GM10248 (cell line): ENCODE results near the gene MTCH1.

Experiments
- CTCF ChIA-PET: fragments of 300-600 bp; sonication (Branson Sonifier 250); formaldehyde crosslinking; extraction: SDS; loops from one replicate; lab custom pipeline; 2021; ENCODE audit warnings: antibody characterized with exemption; lab: Yijun Ruan, JAX
- POLR2A ChIA-PET: fragments of 350-650 bp; sonication (Branson Sonifier 250); formaldehyde crosslinking; extraction: SDS; loops from one replicate; lab custom pipeline; 2020; ENCODE audit warnings: antibody characterized with exemption; lab: Yijun Ruan, JAX
- DNase-seq: peaks from one replicate; pipeline ENCODE4 v3.0.0; 2012; ENCODE audit errors: extremely low spot score
- TF ChIP-seq, protein P1 (sequence below): IDR thresholded peaks from 2 replicates; pipeline ENCODE4 v1.5.1; 2012; ENCODE audit warnings: mild to moderate bottlenecking, low read depth; ENCODE audit errors: extremely low read depth, missing control alignments, control extremely low read depth

Gene MTCH1

DNA sequence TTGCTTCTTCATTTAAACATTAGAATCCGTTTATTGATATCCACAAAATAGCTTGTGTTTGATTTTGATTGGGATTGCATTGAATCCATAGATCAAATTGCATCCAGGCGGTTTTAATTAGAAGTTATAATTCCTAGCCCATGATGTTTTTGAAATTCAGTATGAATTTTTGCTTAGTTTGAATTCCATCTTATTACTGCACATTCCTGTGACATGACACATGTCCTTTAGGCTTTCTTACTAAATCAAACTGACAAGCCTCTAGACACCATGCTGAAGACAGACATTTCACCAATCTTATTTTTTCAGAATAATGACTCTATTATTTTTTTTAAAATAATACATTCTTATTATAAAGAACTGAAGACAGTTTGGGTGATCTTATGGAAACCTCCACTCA, 52.9 kb downstream of the MTCH1 start:
- no peak for DNase-seq
- ChIA-PET POLR2A (no interaction called here), CTCF (no interaction called here)

DNA sequence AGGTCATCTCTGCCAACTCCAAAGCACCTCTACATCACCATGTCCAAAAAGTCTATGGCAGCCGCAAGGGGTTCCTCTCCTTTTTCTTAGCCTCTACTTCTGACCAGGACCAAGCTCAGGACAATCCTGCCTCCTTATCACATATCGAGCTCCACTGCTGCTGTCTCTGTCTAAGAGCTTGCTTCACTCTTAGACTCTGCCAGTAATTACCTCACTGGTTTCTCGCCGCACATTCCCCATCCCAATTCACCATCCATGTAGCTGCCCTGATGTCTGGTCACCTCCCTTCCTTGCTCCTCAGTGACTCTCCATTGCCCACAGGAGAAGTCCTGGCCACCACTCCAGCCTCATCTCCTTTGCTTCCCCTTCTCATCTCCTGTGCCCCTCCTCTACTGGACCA, 55.5 kb downstream of the MTCH1 start:
- POLR2A ChIA-PET, result interaction anchor here (0.6 kb wide), 2 partner anchors 41 to 337 kb away, joined by 3 read pairs; no protein-coding TSS in a partner anchor
- CTCF ChIA-PET, result interaction anchor here (1.0 to 2.1 kb wide), 2 partner anchors 41 to 46 kb away, joined by 3 to 4 read pairs; no protein-coding TSS in a partner anchor
- TF ChIP-seq, protein P1, sequence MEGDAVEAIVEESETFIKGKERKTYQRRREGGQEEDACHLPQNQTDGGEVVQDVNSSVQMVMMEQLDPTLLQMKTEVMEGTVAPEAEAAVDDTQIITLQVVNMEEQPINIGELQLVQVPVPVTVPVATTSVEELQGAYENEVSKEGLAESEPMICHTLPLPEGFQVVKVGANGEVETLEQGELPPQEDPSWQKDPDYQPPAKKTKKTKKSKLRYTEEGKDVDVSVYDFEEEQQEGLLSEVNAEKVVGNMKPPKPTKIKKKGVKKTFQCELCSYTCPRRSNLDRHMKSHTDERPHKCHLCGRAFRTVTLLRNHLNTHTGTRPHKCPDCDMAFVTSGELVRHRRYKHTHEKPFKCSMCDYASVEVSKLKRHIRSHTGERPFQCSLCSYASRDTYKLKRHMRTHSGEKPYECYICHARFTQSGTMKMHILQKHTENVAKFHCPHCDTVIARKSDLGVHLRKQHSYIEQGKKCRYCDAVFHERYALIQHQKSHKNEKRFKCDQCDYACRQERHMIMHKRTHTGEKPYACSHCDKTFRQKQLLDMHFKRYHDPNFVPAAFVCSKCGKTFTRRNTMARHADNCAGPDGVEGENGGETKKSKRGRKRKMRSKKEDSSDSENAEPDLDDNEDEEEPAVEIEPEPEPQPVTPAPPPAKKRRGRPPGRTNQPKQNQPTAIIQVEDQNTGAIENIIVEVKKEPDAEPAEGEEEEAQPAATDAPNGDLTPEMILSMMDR, result no peak
- DNase-seq, result no peak

More for the DNA sequence above, 52.9 kb downstream of the MTCH1 start:
- TF ChIP-seq, protein P1, result no peak

DNA sequence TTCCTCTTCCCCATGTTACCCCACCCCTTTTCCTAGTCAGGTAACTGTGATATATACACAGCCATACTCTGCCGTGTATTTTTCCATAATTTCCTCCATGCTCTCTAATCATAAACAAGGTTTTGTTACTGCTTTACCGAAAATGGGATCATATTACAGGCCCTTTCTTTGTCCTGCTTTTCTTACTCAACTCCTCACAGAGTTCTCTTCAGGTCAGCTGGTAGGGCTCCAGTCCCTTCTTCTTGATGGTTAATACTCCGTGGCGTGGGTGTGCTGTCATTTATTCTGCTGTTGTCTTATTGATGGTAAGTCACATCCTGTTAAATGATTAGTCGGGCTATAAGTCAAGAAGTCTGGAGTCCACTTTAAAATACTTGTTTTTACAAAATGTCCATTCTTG, 56.4 kb downstream of the MTCH1 start:
- ChIA-PET CTCF (no interaction called here), POLR2A (no interaction called here)
- TF ChIP-seq, protein P1, result no peak
- DNase-seq, result no peak

DNA sequence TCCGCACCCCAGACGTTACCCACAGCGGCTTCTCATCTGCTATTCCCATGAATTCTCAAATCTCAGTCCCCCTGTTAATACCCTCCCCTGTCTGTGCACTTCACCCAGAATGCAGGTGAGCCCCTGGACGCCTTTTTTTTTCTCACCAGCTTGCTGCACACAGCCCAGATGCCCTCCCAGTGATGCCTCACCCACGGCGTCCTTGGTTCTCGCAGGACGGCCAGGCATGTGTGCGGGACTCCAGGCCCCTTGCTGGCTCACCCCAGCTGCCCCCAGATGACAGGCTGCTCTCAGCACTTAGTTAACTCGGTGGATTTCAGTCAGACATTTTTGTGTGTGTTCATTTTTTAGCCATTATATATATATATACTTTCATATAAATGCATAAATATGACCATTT, 56.8 kb downstream of the MTCH1 start:
- no peak for DNase-seq
- TF ChIP-seq, protein P1, result no peak
- POLR2A ChIA-PET, result no interaction called here
- CTCF ChIA-PET, result no interaction called here

DNA sequence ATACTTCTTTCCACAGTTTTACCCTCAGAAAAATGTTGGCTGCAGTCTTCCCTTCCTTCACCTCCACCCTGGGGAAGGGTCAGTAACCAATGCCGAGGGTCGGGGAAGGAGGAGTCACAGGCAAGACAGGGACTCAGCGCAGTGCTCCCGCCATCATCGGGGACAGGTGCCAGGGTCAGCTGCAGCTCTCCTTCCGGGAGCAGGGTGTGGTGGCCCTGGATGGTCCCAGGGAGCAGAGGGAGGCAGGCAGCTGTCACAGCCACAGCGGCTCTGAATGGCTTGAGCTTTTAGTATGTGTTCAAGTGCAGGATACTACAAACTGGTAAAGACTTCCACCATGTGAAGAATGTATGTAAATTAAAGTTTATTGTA, 57.5 kb downstream of the MTCH1 start:
- TF ChIP-seq, protein P1, result no peak
- ChIA-PET CTCF (no interaction called here), POLR2A (no interaction called here)
- DNase-seq, result no peak

DNA sequence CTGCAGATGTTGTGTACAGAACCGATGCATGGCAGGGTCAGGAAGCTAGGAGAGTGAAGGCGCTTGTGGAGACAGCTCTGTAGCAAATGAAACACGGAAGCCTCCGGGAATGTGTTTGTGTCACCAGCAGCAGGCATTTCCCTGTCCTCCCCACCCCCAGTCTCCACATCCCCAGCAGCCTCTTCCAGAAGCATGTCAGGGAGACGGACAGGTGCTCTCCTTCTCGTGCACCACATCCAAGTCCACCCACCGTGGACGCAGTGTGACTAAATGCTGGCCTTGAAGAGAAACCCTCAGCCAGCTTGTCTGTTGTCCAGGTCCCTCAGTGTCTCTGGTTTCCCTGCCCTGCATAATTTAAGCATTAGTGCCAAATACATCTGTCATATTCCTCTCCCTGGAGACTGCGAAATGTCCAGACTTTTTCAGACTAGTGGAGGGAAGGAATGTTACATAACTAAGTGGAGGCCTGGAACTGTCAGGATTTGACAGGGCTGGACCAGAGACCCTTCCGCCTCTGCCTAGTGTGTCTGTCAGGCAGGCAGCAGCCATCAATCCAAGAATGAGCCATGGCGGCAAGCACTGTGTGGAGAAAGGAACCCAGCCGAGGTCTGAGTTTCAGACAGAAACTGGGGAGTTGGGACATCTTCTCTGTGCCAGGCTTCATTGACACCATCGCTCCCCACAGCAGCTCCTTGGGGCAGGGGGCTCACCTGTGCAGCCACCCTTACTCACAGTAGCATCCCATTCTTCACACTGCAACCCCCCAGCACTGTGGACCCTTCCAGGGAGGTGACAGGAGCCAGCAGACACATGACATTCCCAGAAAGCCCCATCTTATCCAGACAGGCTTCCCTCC, 58.1 kb downstream of the MTCH1 start:
- no peak for DNase-seq
- TF ChIP-seq, protein P1, result no peak
- POLR2A ChIA-PET, result no interaction called here
- CTCF ChIA-PET, result interaction anchor here (1.0 to 1.4 kb wide), 3 partner anchors 14 to 282 kb away, joined by 3 to 4 read pairs (median 3); no protein-coding TSS in a partner anchor
